SW480 (cell line): ENCODE measurements around the gene MARCHF9.

Source experiments
- DNase-seq: peaks from one replicate; pipeline ENCODE4 v3.0.0-alpha.2; 2016; ENCODE audit warnings: low spot score

Gene MARCHF9

DNA sequence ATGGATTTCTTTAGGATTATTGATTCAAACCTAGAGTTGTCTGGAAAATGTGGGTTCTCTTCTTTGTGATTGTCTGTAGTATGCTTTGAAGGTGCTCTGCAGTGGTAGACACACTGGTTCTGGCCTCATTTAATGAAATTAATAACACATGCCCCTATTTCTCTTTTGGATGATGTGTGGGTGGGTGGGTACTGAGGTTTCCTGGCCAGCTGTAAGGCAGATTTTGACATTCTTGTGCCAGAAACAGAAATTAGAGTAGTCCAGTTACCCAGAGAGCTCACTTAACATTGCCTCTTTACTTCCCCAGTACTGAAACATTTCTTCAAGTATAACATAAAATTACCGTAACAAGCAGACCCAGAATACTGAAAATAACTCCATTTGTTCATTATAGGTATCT, 42.1 kb downstream of the MARCHF9 start:
- no peak for DNase-seq

DNA sequence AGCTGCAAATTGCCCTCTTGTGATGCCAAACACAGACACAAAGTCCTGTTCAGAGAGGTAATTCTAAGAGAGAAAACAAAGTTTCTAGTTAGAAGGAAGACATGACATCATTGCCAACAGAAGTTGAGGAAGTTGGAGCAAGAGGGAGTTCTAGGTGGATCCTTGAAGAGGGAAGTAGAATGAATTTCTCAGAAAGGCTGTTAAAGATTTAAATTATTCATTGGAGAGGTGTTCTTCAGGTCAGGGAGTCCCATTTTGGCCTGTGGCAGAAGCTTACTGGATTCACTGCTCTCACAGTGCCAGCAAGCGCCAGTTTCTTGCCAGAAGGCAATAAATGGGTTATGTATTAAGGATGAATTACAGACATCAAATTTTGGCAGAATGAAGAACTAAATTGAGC, 43.0 kb downstream of the MARCHF9 start:
- no peak for DNase-seq

DNA sequence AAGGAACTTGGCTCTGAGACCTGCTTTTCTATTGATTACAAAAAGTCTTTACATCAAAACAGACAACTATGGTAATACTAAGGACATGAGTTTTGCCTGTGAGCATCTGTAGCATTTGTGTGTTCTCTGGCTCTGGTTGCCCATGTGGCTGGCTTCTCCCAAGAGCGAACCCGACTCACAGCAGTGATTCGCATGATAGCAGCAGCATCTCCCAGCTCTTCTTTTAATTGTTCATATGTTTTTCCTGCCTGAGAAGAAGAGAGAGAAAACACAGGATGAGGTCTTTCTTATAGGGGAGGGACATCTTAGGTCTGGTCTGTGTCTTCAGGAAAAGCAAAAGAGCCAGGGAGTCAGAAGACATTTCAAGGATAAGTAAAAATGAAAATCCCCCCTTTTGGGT, 46.1 kb downstream of the MARCHF9 start:
- no peak for DNase-seq

DNA sequence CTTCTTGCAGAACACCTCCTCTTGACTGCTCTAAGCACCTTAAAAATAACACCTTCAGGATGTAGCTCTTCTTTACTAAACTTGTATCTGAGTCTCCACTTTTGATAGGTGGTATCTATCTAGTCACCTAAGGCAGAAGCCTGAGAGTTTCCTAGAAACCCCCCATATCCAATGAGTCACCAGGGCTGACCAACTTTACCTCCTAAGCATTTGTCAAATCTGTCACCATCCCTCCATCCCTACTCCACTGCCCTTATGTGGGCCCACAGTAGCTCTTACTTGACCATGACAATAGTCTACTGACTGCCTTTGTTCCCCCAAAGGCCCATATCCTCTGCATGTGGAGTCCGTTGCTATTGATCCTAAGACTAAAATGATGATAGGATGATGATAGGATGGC, 47.7 kb downstream of the MARCHF9 start:
- DNase-seq = no peak

DNA sequence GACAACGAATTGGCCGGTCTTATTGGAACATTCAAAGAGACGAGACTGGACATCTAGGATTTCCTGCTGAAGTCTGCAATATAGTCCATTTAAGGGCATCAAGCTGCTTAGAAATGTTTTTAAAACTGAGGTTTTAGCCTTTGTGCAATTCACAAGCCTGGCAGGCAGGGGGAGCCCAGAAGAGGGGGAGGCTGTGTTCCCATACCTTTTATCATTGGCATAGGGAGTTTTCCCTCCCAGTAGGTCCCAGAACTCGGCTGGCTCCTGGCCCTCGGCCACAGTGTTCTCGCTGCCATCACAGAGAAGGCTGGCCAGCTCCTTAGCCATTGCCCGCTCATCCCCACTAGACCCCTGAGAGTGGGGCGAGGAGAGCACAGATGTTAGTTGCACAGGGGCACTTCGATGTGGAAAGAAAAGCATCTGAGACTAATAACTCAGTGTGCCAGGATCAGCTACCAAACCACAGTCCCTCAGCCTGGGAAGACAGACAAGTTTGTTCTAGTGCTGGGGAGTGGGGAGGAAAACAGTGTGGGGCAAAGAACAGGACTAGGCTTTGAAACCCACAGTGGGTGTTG, 48.5 kb downstream of the MARCHF9 start:
- peak; percentile 35 for DNase-seq

DNA sequence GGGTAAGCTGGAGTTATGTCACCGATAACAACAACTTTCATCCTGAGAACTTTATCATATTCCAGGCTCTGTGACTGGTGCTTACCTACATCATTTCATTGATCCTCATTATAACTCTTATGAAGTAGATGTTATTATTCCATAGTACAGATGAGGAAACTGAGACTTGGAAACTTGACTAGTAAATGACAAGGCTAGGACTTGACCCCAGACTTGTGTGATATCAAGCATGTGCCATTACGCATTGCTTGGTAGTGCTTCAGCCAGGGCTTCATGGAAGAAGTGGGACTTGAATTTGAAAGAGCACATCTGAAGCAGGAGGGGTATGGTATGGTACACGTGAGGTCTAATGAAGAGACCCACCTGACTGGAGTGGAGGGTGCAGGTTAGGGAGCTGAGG, 51.8 kb downstream of the MARCHF9 start:
- DNase-seq = no peak

DNA sequence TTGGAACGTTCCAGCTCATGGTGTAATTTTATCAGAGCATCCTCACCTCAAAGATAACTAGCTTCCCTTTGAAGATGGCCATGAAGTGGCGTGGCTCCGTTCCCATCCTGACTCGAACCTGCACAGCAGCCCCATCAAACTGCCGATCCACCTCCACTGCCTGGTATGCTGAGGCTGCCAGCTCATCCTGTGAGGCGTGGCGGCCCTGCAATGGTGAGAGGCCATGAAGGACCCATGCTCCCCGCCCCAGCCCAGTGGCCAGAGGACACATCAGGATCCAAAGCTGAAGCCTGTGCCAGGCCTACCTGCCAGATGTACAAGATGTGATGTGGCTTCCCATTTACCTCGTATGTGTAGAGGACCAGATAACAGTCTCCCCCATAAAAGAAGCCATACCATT, 52.4 kb downstream of the MARCHF9 start:
- no peak for DNase-seq

DNA sequence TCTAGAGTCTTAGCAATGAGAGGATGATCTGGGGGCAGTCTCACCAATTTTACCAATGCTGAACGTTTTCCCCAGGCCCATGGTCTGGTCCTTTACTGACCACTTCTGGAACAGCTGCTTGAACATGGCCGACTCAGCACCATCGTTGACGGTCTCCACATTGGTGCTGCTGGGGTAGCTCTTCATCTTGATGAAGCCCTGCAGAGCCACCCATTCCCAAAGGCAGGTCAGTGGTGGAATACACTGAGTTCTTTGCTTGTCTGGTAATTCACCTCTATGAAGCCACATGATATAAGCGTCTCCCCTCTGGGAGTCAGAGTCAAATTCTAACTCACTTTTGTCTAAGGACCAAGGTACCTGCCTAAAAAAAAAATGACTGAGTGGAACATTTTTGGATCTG, 53.4 kb downstream of the MARCHF9 start:
- no peak for DNase-seq

DNA sequence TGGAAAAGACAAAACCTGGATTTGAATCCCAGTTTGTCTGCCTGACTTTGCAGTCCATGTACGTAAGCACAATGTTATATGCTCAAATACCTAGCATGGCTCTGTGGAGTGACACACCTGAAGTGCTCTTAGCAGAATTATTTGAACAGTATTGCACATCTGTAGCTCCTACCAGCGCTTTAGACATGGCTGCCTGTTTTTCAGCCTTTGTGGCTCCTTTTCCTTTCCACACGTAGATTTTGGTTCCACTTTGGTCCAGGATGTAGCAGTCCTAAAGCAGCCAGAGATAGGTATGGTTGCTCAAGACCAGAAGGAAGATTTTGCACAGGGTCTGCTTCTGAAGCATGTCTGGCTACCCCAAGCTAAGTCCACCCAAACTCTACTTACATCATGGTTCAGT, 54.5 kb downstream of the MARCHF9 start:
- no peak for DNase-seq
